Upper lobe of left lung (tissue), 6 donors: ENCODE results near the gene USP6NL. TPM values are rescaled to one million over a fixed set of nuclear protein-coding genes. Genes with fewer than 3 reads are reported as not detected.

Source experiments
- ATAC-seq, 2 donors: fragments of 200-7000 bp; cut with Tn5 transposase; one replicate each; pipeline ENCODE4 v1.9.1; 2022; ENCODE audit warnings: mild to moderate bottlenecking in 2 of 2, moderate library complexity in 2 of 2; ENCODE audit not compliant: low FRiP score in 2 of 2
- DNase-seq, 2 donors: peaks; one replicate each; pipeline ENCODE4 v3.0.0-alpha.2; 2019 to 2020
- H3K27ac ChIP-seq, 4 donors: fragments of 200-600 bp; sonication (generic); one replicate each; pipeline ENCODE4 v1.5.1; 2016 to 2019
- H3K27me3 ChIP-seq, 4 donors: fragments of 200-600 bp; sonication (generic); one replicate each; pipeline ENCODE4 v1.5.1; 2017 to 2019
- H3K36me3 ChIP-seq, 4 donors: fragments of 200-600 bp; sonication (generic); one replicate each; pipeline ENCODE4 v1.5.1; 2016 to 2019
- H3K4me1 ChIP-seq, 4 donors: fragments of 200-600 bp; sonication (generic); one replicate each; pipeline ENCODE4 v1.5.1; 2018 to 2019
- H3K4me3 ChIP-seq, 4 donors: fragments of 200-600 bp; sonication (generic); one replicate each; pipeline ENCODE4 v1.5.1; 2017 to 2019; ENCODE audit warnings: mild to moderate bottlenecking in 2 of 4, moderate library complexity in 1 of 4
- H3K9me3 ChIP-seq, 4 donors: fragments of 200-600 bp; sonication (generic); one replicate each; pipeline ENCODE4 v1.5.1; 2018 to 2019
- EP300 ChIP-seq, 4 donors: sonication (generic); formaldehyde crosslinking; IDR thresholded peaks; one replicate each; pipeline ENCODE4 v1.5.1; 2017; ENCODE audit warnings: antibody characterized with exemption in 4 of 4, control low read depth in 2 of 4
- POLR2A ChIP-seq, 4 donors: fragments of 450-650 bp; IDR thresholded peaks; one replicate each; pipeline ENCODE4 v1.5.1; 2016 to 2017; ENCODE audit warnings: antibody characterized with exemption in 4 of 4, mild to moderate bottlenecking in 2 of 4
- POLR2AphosphoS5 ChIP-seq, 2 donors: sonication (generic); formaldehyde crosslinking; IDR thresholded peaks; one replicate each; pipeline ENCODE4 v1.5.1; 2017; ENCODE audit warnings: antibody characterized with exemption in 2 of 2
- WGBS, 2 donors: methylation state at CpG; one replicate each; pipeline ENCODE4 v1.1.5; 2017 to 2018; 5-methylcytosine and 5-hydroxymethylcytosine counted together
- total RNA-seq, 6 donors: library from RNA; depleted of rRNA in 4 of 6; stranded (reverse); fragments of >200 nt in 4 of 6; gene quantifications; one replicate each; pipeline versions ENCODE4 v1.1.0 to v1.2.1, GENCODE V29; 2016 to 2021
- TF ChIP-seq, protein P1 (sequence below), 6 experiments: fragments of 450-650 bp in 4 of 6; fragments of 200-600 bp in 2 of 6; sonication (generic) in 2 of 6; IDR thresholded peaks; one replicate each; pipeline ENCODE4 v1.5.1; 2016 to 2019; ENCODE audit warnings: antibody characterized with exemption in 6 of 6
- donor health status: DM: no; HTN: no; CAD: no; lungs with moderate emphysema.
- donor health status: DM: no; HTN: yes; CAD: no; lungs with severe emphysema.

USP6NL gene
- total RNA-seq, 6 donors from 2014 or later: 16.4 to 28.6 (median 21.8) TPM

DNA sequence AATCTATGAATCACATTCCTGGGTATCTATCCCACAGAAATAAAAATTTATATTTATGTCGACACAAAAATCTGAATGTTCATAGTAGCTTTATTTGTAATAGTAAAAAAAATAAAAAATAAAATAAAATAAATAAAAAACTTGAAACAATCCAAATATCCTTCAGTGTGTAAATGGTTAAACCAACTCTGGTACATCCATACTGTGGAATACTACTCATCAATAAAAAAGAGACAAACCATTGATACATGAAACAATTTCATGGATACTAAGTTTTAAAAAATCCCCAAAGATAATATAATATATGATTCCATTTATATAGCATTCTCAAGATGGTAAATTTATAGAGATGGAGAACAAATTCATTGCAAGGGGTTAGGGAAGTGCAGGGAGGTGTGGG lies 48.6 kb downstream of the USP6NL start:
- no peak for ATAC-seq
- TF ChIP-seq POLR2AphosphoS5 (IDR thresholded peaks at IDR 0.05) (no peak), EP300 (IDR thresholded peaks at IDR 0.05) (no peak), POLR2A (IDR thresholded peaks at IDR 0.05) (no peak)
- TF ChIP-seq, protein P1, sequence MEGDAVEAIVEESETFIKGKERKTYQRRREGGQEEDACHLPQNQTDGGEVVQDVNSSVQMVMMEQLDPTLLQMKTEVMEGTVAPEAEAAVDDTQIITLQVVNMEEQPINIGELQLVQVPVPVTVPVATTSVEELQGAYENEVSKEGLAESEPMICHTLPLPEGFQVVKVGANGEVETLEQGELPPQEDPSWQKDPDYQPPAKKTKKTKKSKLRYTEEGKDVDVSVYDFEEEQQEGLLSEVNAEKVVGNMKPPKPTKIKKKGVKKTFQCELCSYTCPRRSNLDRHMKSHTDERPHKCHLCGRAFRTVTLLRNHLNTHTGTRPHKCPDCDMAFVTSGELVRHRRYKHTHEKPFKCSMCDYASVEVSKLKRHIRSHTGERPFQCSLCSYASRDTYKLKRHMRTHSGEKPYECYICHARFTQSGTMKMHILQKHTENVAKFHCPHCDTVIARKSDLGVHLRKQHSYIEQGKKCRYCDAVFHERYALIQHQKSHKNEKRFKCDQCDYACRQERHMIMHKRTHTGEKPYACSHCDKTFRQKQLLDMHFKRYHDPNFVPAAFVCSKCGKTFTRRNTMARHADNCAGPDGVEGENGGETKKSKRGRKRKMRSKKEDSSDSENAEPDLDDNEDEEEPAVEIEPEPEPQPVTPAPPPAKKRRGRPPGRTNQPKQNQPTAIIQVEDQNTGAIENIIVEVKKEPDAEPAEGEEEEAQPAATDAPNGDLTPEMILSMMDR (IDR thresholded peaks at IDR 0.05): no peak
- no peaks in the 10 kb centered on the region for H3K36me3 ChIP-seq
- H3K27ac ChIP-seq: no peak overlapping the region
- H3K4me1 ChIP-seq: peaks cover 6 to 18% (median 9%) of the 10 kb centered on the region in 4 donors
- no peaks in the 10 kb centered on the region for H3K27me3 ChIP-seq
- DNase-seq: no peak
- 98 to 100% methylated on average over 1 of the region's 1 CpG for WGBS, 2 donors
- no peaks in the 10 kb centered on the region for H3K9me3 ChIP-seq
- H3K4me3 ChIP-seq: no peak overlapping the region

DNA sequence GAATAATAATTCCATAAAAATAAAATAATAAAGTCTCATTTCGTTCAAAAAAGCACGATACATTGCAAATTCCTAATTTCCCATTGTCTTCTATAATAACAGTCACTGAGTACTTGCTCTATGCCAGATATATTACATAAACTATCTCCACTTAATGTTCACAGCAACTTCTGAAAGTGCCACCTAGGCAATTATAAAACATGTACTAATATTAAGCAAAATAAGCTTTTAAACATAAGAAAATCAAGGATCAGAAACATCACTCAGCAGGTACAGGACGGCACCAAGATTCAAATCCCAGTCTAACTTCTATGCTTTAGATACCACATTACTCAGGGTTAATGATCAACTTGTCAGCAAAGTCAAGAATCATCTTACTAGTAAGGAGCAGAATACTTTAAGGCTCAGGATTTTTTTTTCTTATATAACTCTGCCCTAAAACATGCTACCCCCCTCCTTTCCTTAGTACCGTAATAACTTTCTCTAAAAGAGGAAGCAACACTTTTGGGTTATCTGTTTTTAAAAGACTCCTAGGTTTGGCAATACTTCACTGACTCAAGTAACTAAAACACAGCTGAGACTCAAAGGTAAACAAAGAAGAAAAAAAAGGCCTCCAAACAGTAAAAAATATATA lies 51.3 kb downstream of the USP6NL start:
- DNase-seq: no peak
- Histone ChIP-seq H3K27ac (no peak overlapping the region), H3K4me3 (no peak overlapping the region), H3K27me3 (no peaks in the 10 kb centered on the region), H3K4me1 (peaks cover 6 to 18% (median 9%) of the 10 kb centered on the region in 4 donors), H3K9me3 (no peaks in the 10 kb centered on the region), H3K36me3 (no peaks in the 10 kb centered on the region)
- TF ChIP-seq POLR2AphosphoS5 (IDR thresholded peaks at IDR 0.05): no peak
- no peak for TF ChIP-seq EP300 (IDR thresholded peaks at IDR 0.05)
- TF ChIP-seq POLR2A (IDR thresholded peaks at IDR 0.05): no peak
- TF ChIP-seq, protein P1 (IDR thresholded peaks at IDR 0.05): no peak
- 41 to 43% methylated on average over 4 of the region's 4 CpGs for WGBS, 2 donors
- ATAC-seq: peak in 1 of 2 donors; percentile 23

DNA sequence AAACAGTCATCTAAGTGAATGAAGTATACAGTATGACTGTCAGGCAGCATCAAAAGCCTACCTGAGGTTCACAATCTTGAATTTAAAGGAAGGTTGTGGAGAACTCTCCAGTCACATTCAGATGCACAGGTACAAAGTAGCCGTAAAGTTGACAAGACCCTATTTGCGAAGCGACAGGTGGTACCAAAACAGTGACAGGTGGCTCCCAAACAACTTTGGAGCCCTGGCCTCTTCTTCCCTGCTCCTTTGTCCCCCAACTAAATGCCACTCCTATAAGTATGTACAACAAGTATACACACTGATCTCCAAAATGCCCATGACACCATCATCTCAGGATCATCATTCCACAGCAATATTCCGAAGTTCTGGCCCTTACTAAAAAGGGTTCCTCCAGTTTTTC lies 53.5 kb downstream of the USP6NL start:
- TF ChIP-seq EP300 (IDR thresholded peaks at IDR 0.05) (no peak), POLR2A (IDR thresholded peaks at IDR 0.05) (no peak), POLR2AphosphoS5 (IDR thresholded peaks at IDR 0.05) (no peak)
- TF ChIP-seq, protein P1 (IDR thresholded peaks at IDR 0.05): no peak
- 94 to 97% methylated on average over 4 of the region's 4 CpGs for WGBS, 2 donors

GRCh38 chr10:11557513-11557912 lies 53.9 kb downstream of the USP6NL start:
- Histone ChIP-seq H3K27me3 (no peaks in the 10 kb centered on the region), H3K27ac (no peak overlapping the region), H3K9me3 (no peaks in the 10 kb centered on the region), H3K4me1 (peaks cover 9 to 14% (median 11%) of the 10 kb centered on the region in 4 donors), H3K4me3 (no peak overlapping the region), H3K36me3 (no peaks in the 10 kb centered on the region)
- no peak for ATAC-seq
- WGBS, 2 donors: 92 to 94% methylated on average over 7 of the region's 7 CpGs
- TF ChIP-seq POLR2AphosphoS5 (IDR thresholded peaks at IDR 0.05) (no peak), EP300 (IDR thresholded peaks at IDR 0.05) (no peak), POLR2A (IDR thresholded peaks at IDR 0.05) (no peak)
- TF ChIP-seq, protein P1 (IDR thresholded peaks at IDR 0.05): no peak
- DNase-seq: no peak

More for the DNA sequence above, 53.5 kb downstream of the USP6NL start:
- no peak for ATAC-seq
- Histone ChIP-seq H3K27ac (no peak overlapping the region), H3K36me3 (no peaks in the 10 kb centered on the region), H3K9me3 (no peaks in the 10 kb centered on the region), H3K4me3 (no peak overlapping the region), H3K4me1 (peaks cover 6 to 10% (median 7%) of the 10 kb centered on the region in 4 donors), H3K27me3 (no peaks in the 10 kb centered on the region)
- DNase-seq: no peak

- no peaks in the 10 kb centered on the region for H3K27me3 ChIP-seq
- H3K36me3 ChIP-seq: no peaks in the 10 kb centered on the region
- DNase-seq (no peak), ATAC-seq (no peak)
- H3K9me3 ChIP-seq: no peaks in the 10 kb centered on the region
- no peak overlapping the region for H3K27ac ChIP-seq
- TF ChIP-seq POLR2AphosphoS5 (IDR thresholded peaks at IDR 0.05) (no peak), POLR2A (IDR thresholded peaks at IDR 0.05) (no peak), EP300 (IDR thresholded peaks at IDR 0.05) (no peak)
- TF ChIP-seq, protein P1 (IDR thresholded peaks at IDR 0.05): no peak
- H3K4me1 ChIP-seq: peaks cover 17 to 23% (median 21%) of the 10 kb centered on the region in 4 donors
- no peak overlapping the region for H3K4me3 ChIP-seq
Observed at GRCh38 chr10:11555556-11555955, 55.9 kb downstream of the USP6NL start.
